Epithelial cell of proximal tubule (primary cell): ENCODE results near the gene TGM5. TPM values are rescaled to one million over a fixed set of nuclear protein-coding genes. Genes with fewer than 3 reads are reported as not detected.
"Not testable (repeated sequence)": the region's sequence is repeated elsewhere in the genome, so short reads cannot be mapped to it uniquely, and the experiment has no call there.

Source experiments
- DNase-seq: peaks from one replicate; pipeline ENCODE4 v3.0.0-alpha.2; 2011; ENCODE audit warnings: low read depth
- H3K4me3 ChIP-seq: 2 replicates; pipeline ENCODE4 v1.5.1; 2011; ENCODE audit warnings: low read depth, mild to moderate bottlenecking, low read length
- total RNA-seq: library from RNA; depleted of rRNA; stranded (reverse); fragments of >200 nt; gene quantifications from 2 replicates; pipeline ENCODE4 v1.2.3, GENCODE V29; 2015
- TF ChIP-seq, protein P1 (sequence below): conservative IDR thresholded peaks from 2 replicates; pipeline ENCODE4 v1.5.1; 2012; ENCODE audit warnings: low read depth, mild to moderate bottlenecking, low read length

The TGM5 gene
- total RNA-seq, 1 donor from 2014 or later: 0.06 TPM

DNA sequence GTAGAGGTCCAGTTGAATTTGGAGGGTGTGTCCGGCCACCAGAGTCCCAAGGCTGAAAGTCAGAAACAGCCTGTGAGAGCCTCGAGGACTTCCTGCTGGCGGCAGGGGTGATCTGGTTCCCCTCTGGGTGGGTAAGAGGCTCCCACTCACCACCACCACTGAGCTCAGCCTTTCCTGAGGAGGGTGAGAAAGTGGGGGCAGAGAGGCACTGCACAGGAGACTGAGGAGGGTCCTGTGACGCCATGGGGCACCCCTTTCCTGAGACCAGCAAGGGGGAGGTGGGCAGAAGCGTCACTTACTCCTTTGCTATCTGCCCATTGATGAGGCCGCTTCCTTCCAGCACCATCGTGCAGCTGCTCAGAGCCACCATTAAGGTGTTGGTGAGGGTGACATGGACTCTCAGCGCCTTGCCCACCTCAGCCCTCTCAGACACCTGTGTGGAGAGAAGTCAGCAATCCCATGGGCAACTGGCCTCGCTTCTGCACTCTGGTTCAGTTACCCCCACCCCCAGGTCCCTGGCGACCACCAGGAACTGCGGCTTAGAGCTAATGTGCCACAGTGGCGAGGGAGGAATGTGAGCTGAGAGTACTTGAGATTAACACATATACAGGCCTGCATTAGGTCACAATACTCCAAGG, 10.0 kb upstream of the TGM5 start:
- TF ChIP-seq, protein P1, sequence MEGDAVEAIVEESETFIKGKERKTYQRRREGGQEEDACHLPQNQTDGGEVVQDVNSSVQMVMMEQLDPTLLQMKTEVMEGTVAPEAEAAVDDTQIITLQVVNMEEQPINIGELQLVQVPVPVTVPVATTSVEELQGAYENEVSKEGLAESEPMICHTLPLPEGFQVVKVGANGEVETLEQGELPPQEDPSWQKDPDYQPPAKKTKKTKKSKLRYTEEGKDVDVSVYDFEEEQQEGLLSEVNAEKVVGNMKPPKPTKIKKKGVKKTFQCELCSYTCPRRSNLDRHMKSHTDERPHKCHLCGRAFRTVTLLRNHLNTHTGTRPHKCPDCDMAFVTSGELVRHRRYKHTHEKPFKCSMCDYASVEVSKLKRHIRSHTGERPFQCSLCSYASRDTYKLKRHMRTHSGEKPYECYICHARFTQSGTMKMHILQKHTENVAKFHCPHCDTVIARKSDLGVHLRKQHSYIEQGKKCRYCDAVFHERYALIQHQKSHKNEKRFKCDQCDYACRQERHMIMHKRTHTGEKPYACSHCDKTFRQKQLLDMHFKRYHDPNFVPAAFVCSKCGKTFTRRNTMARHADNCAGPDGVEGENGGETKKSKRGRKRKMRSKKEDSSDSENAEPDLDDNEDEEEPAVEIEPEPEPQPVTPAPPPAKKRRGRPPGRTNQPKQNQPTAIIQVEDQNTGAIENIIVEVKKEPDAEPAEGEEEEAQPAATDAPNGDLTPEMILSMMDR: no peak
- H3K4me3 ChIP-seq: no peak overlapping the region
- no peak for DNase-seq

DNA sequence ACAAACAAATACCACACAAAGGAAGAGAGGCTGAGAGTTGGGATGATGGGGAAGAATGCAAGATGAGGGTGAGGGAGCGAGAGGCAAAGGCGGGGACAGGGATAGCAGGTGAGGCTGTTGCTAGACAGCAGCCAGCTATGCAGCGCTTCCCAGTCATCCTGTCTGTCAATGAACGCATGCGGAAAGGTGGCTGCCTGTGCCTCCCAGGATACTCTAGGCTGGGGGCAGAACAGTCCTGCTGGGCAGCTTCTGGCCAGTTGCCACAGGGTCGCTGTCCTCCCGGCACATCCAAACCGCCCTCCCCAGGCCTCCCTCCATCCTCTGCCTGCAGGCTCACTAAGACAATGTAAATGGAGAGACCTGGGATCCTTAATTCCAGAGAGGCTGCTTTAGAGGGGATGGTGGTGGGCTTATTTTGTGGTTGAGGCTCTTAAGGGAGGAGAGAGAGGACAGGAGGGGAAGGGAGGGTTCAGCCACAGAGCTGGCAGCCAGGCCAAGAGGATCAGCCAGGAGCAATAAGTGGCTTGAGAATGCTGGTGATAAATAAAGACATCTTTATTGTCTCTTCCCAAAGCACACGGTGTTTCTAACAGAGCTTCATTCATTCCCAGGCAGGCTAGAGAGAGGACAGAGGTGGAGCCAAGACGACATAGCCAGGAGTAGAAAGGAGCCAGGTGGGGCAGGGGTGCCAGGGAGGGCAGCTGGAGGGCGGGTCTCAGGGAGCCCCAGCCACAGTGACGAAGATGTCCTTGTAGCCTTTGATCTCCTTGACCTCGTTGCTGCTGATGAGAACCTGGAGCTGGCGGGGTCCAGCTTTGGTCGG, 9.2 kb upstream of the TGM5 start:
- TF ChIP-seq, protein P1: no peak
- no peak overlapping the region for H3K4me3 ChIP-seq
- DNase-seq: no peak

DNA sequence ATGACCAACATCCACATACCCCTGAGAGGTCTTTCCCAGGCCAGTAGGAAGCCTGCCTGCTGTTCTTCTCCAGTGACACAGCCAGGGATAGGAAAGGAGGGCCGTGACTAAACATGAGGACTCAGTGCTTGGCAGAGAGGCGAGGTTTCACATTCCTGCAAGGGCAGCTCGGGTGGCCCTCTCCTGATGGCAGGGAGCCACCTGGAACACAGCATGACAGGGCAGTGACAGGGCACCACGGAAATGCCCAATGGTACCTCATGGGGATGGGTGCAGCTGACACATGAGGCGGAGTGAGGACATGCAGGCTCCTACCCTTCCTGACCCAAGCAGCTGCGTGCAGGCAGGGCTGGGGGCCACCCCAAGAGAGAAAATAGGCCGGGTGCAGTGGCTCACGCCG, 7.4 kb upstream of the TGM5 start:
- no peak for DNase-seq
- TF ChIP-seq, protein P1: no peak
- no peak overlapping the region for H3K4me3 ChIP-seq

DNA sequence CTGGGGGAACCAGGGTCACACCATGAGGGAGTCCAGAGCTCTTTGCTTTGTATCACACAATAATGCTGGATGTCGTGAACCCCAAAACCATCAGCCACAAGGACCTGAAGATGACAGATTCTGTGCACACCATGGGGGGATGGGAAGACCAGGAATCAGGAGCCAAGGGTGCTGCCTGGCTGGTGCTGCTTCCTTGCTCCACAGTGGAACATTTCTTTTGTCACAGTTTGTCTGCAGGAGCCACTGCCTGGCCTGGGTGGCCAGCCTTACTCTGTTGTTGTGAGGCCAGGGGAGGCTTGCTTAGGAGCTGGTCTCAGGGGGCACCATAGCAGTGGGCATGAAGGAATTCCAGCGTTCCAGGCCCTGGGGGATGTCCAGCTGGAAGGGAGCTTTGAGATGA, 6.5 kb upstream of the TGM5 start:
- no peak overlapping the region for H3K4me3 ChIP-seq
- TF ChIP-seq, protein P1: no peak
- no peak for DNase-seq

DNA sequence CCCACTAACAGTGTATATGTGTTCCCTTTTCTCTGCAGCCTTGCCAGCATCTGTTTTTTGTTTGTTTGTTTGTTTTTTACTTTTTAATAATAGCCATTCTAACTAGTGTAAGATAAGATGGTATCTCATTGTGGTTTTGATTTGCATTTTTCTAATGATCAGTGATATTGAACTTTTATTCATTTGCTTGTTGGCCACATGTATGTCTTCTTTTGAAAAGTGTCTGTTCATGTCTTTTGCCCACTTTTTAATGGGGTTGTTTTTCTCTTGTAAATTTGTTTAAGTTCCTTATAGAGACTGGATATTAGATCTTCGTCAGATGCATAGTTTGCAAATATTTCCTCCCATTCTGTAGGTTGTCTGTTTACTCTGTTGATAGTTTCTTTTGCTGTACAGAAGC, 5.2 kb upstream of the TGM5 start:
- H3K4me3 ChIP-seq, DNase-seq: not testable (repeated sequence)

DNA sequence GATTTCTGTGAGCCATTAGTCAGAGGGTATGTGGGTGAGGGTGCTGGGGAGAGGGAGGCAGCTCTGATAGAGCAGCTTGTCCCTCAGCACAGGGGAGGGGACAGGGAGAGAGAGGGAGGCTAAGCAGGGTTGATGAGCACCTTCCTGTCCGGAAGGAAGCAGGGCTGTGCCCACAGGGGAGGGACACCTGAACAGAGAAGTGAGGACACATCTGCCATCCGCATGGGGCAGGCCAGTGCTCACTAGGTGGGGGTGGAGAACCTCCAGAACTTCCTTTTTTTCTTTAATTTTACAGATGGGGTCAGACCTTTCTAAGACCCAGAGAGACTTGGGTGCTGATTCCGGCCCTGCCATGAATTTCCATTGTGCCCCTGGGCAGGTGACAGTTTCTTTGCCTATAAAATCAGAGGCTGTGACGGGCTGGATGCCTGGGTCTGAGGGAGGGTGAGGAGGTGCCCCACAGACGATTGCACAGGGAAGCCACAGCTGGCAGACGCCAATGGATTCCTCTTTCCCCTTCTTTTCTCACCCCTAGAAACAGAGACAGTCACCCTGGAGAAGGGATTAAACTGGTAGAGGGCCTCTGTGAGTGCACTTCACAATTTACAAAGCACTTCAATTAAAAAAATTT, 4.1 kb upstream of the TGM5 start:
- H3K4me3 ChIP-seq: no peak overlapping the region
- DNase-seq: no peak
- TF ChIP-seq, protein P1: no peak

DNA sequence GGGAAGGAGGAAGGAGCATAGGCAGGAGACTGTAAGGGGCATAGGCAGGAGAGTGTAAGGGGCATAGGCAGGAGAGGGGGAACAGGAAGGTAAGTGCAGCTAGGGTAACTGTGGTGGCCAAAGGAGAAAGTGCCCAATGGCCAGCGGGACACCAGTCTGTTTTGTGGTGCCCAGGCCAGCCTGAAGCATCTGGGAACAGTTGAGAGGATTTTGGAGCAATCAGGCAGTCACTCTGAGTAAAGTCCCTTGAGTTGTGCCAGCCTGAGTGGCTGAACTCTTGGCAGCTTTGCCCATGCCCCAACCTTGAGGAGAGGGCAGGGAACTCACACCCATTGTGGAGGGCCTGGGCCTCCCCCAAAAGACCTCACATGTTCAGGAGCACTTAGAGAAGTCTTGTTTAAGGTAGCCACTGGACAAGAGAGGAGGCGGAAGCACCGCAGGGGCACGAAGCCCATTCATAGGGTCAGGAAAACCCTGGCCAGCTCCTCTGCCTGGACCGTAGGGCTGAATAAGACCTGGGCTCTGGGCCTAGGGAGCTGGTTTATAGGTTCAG, 3.5 kb upstream of the TGM5 start:
- TF ChIP-seq, protein P1: no peak
- no peak overlapping the region for H3K4me3 ChIP-seq

More for the DNA sequence above, 3.5 kb upstream of the TGM5 start:
- no peak for DNase-seq
